Ascending aorta (tissue), 2 donors: ENCODE data around the gene BICRA. TPM values are rescaled to one million over a fixed set of nuclear protein-coding genes. Genes with fewer than 3 reads are reported as not detected.

Source experiments
- DNase-seq, 2 donors: peaks; one replicate each; pipeline ENCODE4 v3.0.0-alpha.2; 2019; ENCODE audit warnings: low spot score in 2 of 2
- H3K27ac ChIP-seq, 2 donors: fragments of 200-600 bp; sonication (generic); one replicate each; pipeline ENCODE4 v1.5.1; 2016 to 2017; ENCODE audit warnings: mild to moderate bottlenecking in 1 of 2
- H3K27me3 ChIP-seq: fragments of 200-600 bp; sonication (generic); one replicate; pipeline ENCODE4 v1.5.1; 2017
- H3K36me3 ChIP-seq, 2 donors: fragments of 200-600 bp; sonication (generic); one replicate each; pipeline ENCODE4 v1.5.1; 2016
- H3K4me1 ChIP-seq, 2 donors: fragments of 200-600 bp; sonication (generic); one replicate each; pipeline ENCODE4 v1.5.1; 2016 to 2017; ENCODE audit warnings: mild to moderate bottlenecking in 1 of 2
- H3K4me3 ChIP-seq, 2 donors: fragments of 200-600 bp; sonication (generic); one replicate each; pipeline ENCODE4 v1.5.1; 2016 to 2017; ENCODE audit warnings: mild to moderate bottlenecking in 1 of 2
- H3K9me3 ChIP-seq, 2 donors: fragments of 200-600 bp; sonication (generic); one replicate each; pipeline ENCODE4 v1.5.1; 2016
- intact Hi-C: fragments of 100-400 bp; cut with DNase I; formaldehyde crosslinking; loops from one replicate; pipeline ENCODE4 v1.15.1; 2023
- total RNA-seq: library from RNA; depleted of rRNA; stranded (reverse); fragments of >200 nt; gene quantifications from one replicate; pipeline ENCODE4 v1.1.0, GENCODE V29; 2016
- TF ChIP-seq, protein P1 (sequence below), 3 experiments: fragments of 200-600 bp in 2 of 3; fragments of 450-650 bp in 1 of 3; sonication (generic) in 2 of 3; IDR thresholded peaks; one replicate each; pipeline ENCODE4 v1.5.1; 2016 to 2019; ENCODE audit warnings: antibody characterized with exemption in 3 of 3, mild to moderate bottlenecking in 1 of 3, moderate library complexity in 1 of 3

Gene BICRA
- total RNA-seq, 1 donor from 2014 or later = 19.7 TPM

- H3K4me1 ChIP-seq = peaks cover 4 to 12% of the 10 kb centered on the region in 2 donors
- TF ChIP-seq, protein P1, sequence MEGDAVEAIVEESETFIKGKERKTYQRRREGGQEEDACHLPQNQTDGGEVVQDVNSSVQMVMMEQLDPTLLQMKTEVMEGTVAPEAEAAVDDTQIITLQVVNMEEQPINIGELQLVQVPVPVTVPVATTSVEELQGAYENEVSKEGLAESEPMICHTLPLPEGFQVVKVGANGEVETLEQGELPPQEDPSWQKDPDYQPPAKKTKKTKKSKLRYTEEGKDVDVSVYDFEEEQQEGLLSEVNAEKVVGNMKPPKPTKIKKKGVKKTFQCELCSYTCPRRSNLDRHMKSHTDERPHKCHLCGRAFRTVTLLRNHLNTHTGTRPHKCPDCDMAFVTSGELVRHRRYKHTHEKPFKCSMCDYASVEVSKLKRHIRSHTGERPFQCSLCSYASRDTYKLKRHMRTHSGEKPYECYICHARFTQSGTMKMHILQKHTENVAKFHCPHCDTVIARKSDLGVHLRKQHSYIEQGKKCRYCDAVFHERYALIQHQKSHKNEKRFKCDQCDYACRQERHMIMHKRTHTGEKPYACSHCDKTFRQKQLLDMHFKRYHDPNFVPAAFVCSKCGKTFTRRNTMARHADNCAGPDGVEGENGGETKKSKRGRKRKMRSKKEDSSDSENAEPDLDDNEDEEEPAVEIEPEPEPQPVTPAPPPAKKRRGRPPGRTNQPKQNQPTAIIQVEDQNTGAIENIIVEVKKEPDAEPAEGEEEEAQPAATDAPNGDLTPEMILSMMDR (IDR thresholded peaks at IDR 0.05) = no peak
- no peaks in the 10 kb centered on the region for H3K27me3 ChIP-seq
- H3K36me3 ChIP-seq = peaks cover 73 to 77% of the 10 kb centered on the region in 2 donors
- intact Hi-C loops = no loop called here
- H3K9me3 ChIP-seq = no peaks in the 10 kb centered on the region
- no peak for DNase-seq
- H3K27ac ChIP-seq = no peak overlapping the region
- H3K4me3 ChIP-seq = no peak overlapping the region
Observed at GRCh38 chr19:47749326-47749725, 140.4 kb downstream of the BICRA start.

GRCh38 chr19:47750752-47751151 lies 141.8 kb downstream of the BICRA start:
- no peak overlapping the region for H3K27ac ChIP-seq
- TF ChIP-seq, protein P1 (IDR thresholded peaks at IDR 0.05) = no peak
- H3K27me3 ChIP-seq = no peaks in the 10 kb centered on the region
- DNase-seq = no peak
- peaks cover 4 to 8% of the 10 kb centered on the region in 2 donors for H3K4me1 ChIP-seq
- intact Hi-C loops = no loop called here
- H3K9me3 ChIP-seq = no peaks in the 10 kb centered on the region
- H3K36me3 ChIP-seq = peaks cover 87 to 91% of the 10 kb centered on the region in 2 donors
- H3K4me3 ChIP-seq = no peak overlapping the region

DNA sequence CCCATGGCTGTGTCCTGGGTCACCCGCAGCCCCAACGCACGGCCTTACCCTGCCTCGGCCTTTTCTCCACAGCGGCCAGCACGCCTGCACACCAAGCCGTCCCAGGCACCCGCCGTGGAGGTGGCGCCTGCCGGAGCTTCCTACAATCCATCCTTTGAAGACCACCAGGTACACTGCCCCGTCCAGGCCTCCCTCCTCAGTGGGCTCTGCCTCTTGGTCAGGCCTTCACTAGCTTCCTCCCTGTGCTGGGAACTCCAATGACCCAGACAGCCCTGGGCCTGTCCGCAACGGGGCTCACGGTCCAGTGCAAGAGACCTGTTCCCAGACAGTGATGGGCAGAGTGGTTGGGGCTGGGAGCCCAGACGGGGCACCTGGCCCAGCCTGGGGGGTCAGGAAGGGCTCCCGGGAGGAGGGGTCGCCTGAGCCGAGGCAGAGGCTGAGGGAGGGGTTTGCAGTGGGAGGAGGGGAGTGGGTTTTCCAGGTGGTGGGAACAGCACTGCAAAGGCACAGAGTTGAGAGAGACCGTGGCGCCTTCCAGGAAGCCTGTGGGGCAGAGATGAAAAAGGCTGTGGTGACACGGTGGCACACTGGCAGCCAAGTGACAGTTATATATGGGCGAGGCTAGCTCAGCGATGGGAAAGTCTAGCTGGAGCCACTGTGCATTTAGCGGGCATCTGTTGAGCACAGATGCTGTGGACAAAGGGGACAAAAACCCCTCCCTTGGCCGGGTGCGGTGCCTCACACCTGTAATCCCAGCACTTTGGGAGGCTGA lies 143.7 kb downstream of the BICRA start:
- Histone ChIP-seq H3K4me1 (no peaks in the 10 kb centered on the region), H3K27ac (no peak overlapping the region), H3K9me3 (no peaks in the 10 kb centered on the region), H3K36me3 (peaks cover 99% of the 10 kb centered on the region in 2 donors), H3K4me3 (no peak overlapping the region), H3K27me3 (no peaks in the 10 kb centered on the region)
- no peak for DNase-seq
- TF ChIP-seq, protein P1 (IDR thresholded peaks at IDR 0.05) = no peak
- intact Hi-C loops = no loop called here

Other genes starting within 250 kb of the BICRA start
- 28.6 TPM for gene MEIS3, start 189.6 kb upstream of the BICRA start, total RNA-seq
- not detected for gene SLC8A2, start 137.2 kb upstream of the BICRA start, total RNA-seq
- gene KPTN, start 124.9 kb upstream of the BICRA start, total RNA-seq = 26.0 TPM
- gene NAPA, start 94.1 kb upstream of the BICRA start, total RNA-seq = 102 TPM
- not detected for gene ZNF541, start 36.0 kb upstream of the BICRA start, total RNA-seq
- gene EHD2, start 104.3 kb downstream of the BICRA start, total RNA-seq = 342 TPM
- 385 TPM for gene NOP53, start 136.4 kb downstream of the BICRA start, total RNA-seq
- gene SELENOW, start 169.6 kb downstream of the BICRA start, total RNA-seq = 771 TPM
- gene TPRX1, start 195.4 kb downstream of the BICRA start, total RNA-seq = not detected
- gene CRX, start 212.8 kb downstream of the BICRA start, total RNA-seq = not detected